GM23338 (cell line): ENCODE data around the gene FYB2. TPM values are rescaled to one million over a fixed set of nuclear protein-coding genes. Genes with fewer than 3 reads are reported as not detected.

Source experiments
- ATAC-seq: fragments of 200-7000 bp; cut with Tn5 transposase; 3 replicates; pipeline ENCODE4 v1.9.1; 2020
- DNase-seq: peaks from one replicate; pipeline ENCODE4 v3.0.0-alpha.2; 2015; ENCODE audit warnings: low spot score
- H2AFZ ChIP-seq: fragments of 200-600 bp; sonication (generic); 2 replicates; pipeline ENCODE4 v1.8.0; 2016; ENCODE audit warnings: antibody characterized with exemption, mild to moderate bottlenecking, moderate library complexity
- H3F3A ChIP-seq: fragments of 200-600 bp; sonication (generic); replicated peaks from 2 replicates; pipeline ENCODE4 v1.8.0; 2017; ENCODE audit warnings: antibody characterized with exemption, mixed run types, low read depth
- H3K27ac ChIP-seq: fragments of 200-600 bp; sonication (generic); 2 replicates; pipeline ENCODE4 v1.6.1; 2016; ENCODE audit warnings: low read depth
- H3K27me3 ChIP-seq: fragments of 200-600 bp; sonication (generic); 2 replicates; pipeline ENCODE4 v1.8.0; 2016; ENCODE audit warnings: mild to moderate bottlenecking, mixed run types, moderate library complexity; ENCODE audit not compliant: insufficient read depth
- H3K36me3 ChIP-seq: fragments of 200-600 bp; sonication (generic); 2 replicates; pipeline ENCODE4 v1.8.0; 2016; ENCODE audit warnings: mild to moderate bottlenecking; ENCODE audit not compliant: insufficient read depth
- H3K4me1 ChIP-seq: fragments of 200-600 bp; sonication (generic); 2 replicates; pipeline ENCODE4 v1.8.0; 2016; ENCODE audit warnings: mild to moderate bottlenecking, moderate library complexity; ENCODE audit not compliant: insufficient read depth
- H3K4me2 ChIP-seq: fragments of 200-600 bp; sonication (generic); 2 replicates; pipeline ENCODE4 v1.7.1; 2017; ENCODE audit warnings: mixed run types
- H3K4me3 ChIP-seq: fragments of 200-600 bp; sonication (generic); 2 replicates; pipeline ENCODE4 v1.6.1; 2016; ENCODE audit warnings: mixed run types
- H3K79me2 ChIP-seq: fragments of 200-600 bp; sonication (generic); replicated peaks from 2 replicates; pipeline ENCODE4 v1.8.0; 2017; ENCODE audit warnings: mild to moderate bottlenecking; ENCODE audit not compliant: insufficient read depth
- H3K9me2 ChIP-seq: fragments of 200-600 bp; sonication (generic); 2 replicates; pipeline ENCODE4 v1.8.0; 2017; ENCODE audit not compliant: insufficient read depth
- H4K20me1 ChIP-seq: fragments of 200-600 bp; sonication (generic); replicated peaks from 2 replicates; pipeline ENCODE4 v1.8.0; 2017; ENCODE audit warnings: mild to moderate bottlenecking; ENCODE audit not compliant: insufficient read depth
- H3K27ac Mint-ChIP-seq: 2 replicates; pipeline ENCODE4 v1.8.0; 2020; ENCODE audit warnings: inconsistent platforms, mild to moderate bottlenecking, moderate library complexity, mixed read lengths
- H3K27me3 Mint-ChIP-seq: 3 replicates; pipeline ENCODE4 v1.8.0; 2022; ENCODE audit warnings: low read depth, mild to moderate bottlenecking, moderate library complexity, mixed read lengths, inconsistent platforms; ENCODE audit not compliant: insufficient read depth, poor library complexity
- H3K36me3 Mint-ChIP-seq: 3 replicates; pipeline ENCODE4 v1.8.0; 2021; ENCODE audit warnings: low read depth, mild to moderate bottlenecking, inconsistent platforms, moderate library complexity, mixed read lengths
- H3K4me1 Mint-ChIP-seq: 3 replicates; pipeline ENCODE4 v1.8.0; 2020; ENCODE audit warnings: mild to moderate bottlenecking, inconsistent platforms, mixed read lengths
- H3K4me3 Mint-ChIP-seq: 3 replicates; pipeline ENCODE4 v1.8.0; 2021; ENCODE audit warnings: moderate library complexity, mild to moderate bottlenecking, inconsistent platforms, mixed read lengths
- H3K9me3 Mint-ChIP-seq: 3 replicates; pipeline ENCODE4 v1.8.0; 2020; ENCODE audit warnings: moderate library complexity, mild to moderate bottlenecking, inconsistent platforms, mixed read lengths
- CREB1 ChIP-seq: fragments of 250-450 bp; sonication (Bioruptor Pico); IDR thresholded peaks from 2 replicates; pipeline ENCODE4 v1.5.0; 2020; ENCODE audit warnings: low read depth, mild to moderate bottlenecking, moderate library complexity
- EZH2 ChIP-seq: fragments of 200-600 bp; sonication (generic); IDR thresholded peaks from one replicate; pipeline ENCODE4 v1.8.0; 2017; ENCODE audit warnings: antibody characterized with exemption, mild to moderate bottlenecking, low read depth; ENCODE audit not compliant: unreplicated experiment
- EZH2phosphoT487 ChIP-seq: fragments of 200-600 bp; sonication (generic); IDR thresholded peaks from one replicate; pipeline ENCODE4 v1.8.1; 2018; ENCODE audit warnings: antibody characterized with exemption; ENCODE audit not compliant: unreplicated experiment
- JUNB ChIP-seq: IDR thresholded peaks from one replicate; pipeline ENCODE4 v1.6.1; 2016; ENCODE audit warnings: antibody characterized with exemption; ENCODE audit not compliant: unreplicated experiment
- NANOG ChIP-seq: IDR thresholded peaks from 2 replicates; pipeline ENCODE4 v1.6.1; 2016; ENCODE audit warnings: antibody characterized with exemption, borderline replicate concordance
- POLR2AphosphoS5 ChIP-seq: IDR thresholded peaks from 2 replicates; pipeline ENCODE4 v1.6.1; 2016; ENCODE audit warnings: antibody characterized with exemption, low read depth
- STAT1 ChIP-seq: IDR thresholded peaks from one replicate; pipeline ENCODE4 v1.6.1; 2016; ENCODE audit warnings: antibody characterized with exemption; ENCODE audit not compliant: unreplicated experiment
- ZNF114 ChIP-seq: fragments of 250-450 bp; sonication (Bioruptor Pico); IDR thresholded peaks from 2 replicates; pipeline ENCODE4 v1.5.0; 2020; ENCODE audit warnings: mild to moderate bottlenecking, moderate library complexity
- ZNF331 ChIP-seq: fragments of 250-450 bp; sonication (Bioruptor Pico); IDR thresholded peaks from 2 replicates; pipeline ENCODE4 v1.5.0; 2020; ENCODE audit warnings: low read depth, mild to moderate bottlenecking, moderate library complexity
- polyA plus RNA-seq: library from polyadenylated mRNA; unstranded; fragments of >200 nt; fragmentation: Nextera tagmentation; extraction: Ambion mirVana; gene quantifications from 2 replicates; pipeline ENCODE4 v1.2.1, GENCODE V29; 2016
- total RNA-seq: library from RNA; depleted of rRNA; stranded (reverse); fragments of >200 nt; shearing (Covaris generic); gene quantifications from 2 replicates; pipeline ENCODE4 v1.2.3, GENCODE V29; 2014
- TF ChIP-seq, protein P1 (sequence below): IDR thresholded peaks from one replicate; pipeline ENCODE4 v1.6.1; 2018; ENCODE audit warnings: antibody characterized with exemption; ENCODE audit not compliant: unreplicated experiment
- TF ChIP-seq, protein P2 (sequence below): fragments of 250-450 bp; sonication (Bioruptor Pico); IDR thresholded peaks from 2 replicates; pipeline ENCODE4 v1.5.0; 2020; ENCODE audit warnings: mild to moderate bottlenecking, moderate library complexity
- TF ChIP-seq, protein P3 (sequence below): IDR thresholded peaks from 2 replicates; pipeline ENCODE4 v1.6.1; 2016; ENCODE audit warnings: antibody characterized with exemption
- TF ChIP-seq, protein P4 (sequence below), 2 experiments: fragments of 200-600 bp in 1 of 2; sonication (generic) in 1 of 2; conservative IDR thresholded peaks; 2 replicates each; pipeline versions ENCODE4 v1.5.1 to v1.6.1; 2016 to 2017; ENCODE audit warnings: antibody characterized with exemption in 2 of 2, low read depth in 2 of 2, mild to moderate bottlenecking in 2 of 2, moderate library complexity in 1 of 2

The FYB2 gene
- total and polyA plus RNA-seq, 2 experiments from 2014 or later: 0.39 TPM; not detected in 1

DNA sequence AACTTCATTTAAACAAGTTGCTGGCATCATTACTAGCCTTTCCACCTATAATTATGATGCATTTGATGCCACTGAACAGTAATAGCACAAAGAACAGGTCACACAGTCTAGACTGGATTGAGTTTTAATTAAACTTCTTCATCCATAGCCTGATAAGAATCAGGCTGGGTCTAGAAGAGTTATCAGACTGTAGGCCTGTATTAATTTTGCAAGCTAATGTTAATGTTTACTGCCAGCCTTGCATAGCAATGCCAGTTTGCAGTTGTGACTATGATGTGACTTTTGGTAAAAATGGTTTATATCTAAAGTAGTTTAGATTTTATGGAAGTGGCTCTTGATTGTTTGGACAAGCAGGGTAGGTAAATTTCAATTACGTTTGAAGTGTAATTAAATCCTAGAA is 106.1 kb downstream of the FYB2 start:
- no peak for DNase-seq
- ATAC-seq: no peak
- Histone ChIP-seq H3K4me3 (no peak overlapping the region), H3K36me3 (no peaks in the 10 kb centered on the region), H4K20me1 (no peaks in the 10 kb centered on the region), H3K27me3 (no peaks in the 10 kb centered on the region), H3F3A (no peaks in the 10 kb centered on the region), H3K9me2 (no peaks in the 10 kb centered on the region), H3K4me1 (no peaks in the 10 kb centered on the region), H3K4me2 (no peak overlapping the region), H3K27ac (no peak overlapping the region), H2AFZ (no peak overlapping the region), H3K79me2 (no peaks in the 10 kb centered on the region)
- H3K4me1 Mint-ChIP-seq: peaks cover 4% of the 10 kb centered on the region; the same call in 2 of the 3 replicates
- no peak overlapping the region for H3K27ac Mint-ChIP-seq
- no peak overlapping the region for H3K4me3 Mint-ChIP-seq
- no peaks in the 10 kb centered on the region for H3K36me3 Mint-ChIP-seq
- no peaks in the 10 kb centered on the region for H3K27me3 Mint-ChIP-seq
- no peaks in the 10 kb centered on the region for H3K9me3 Mint-ChIP-seq
- TF ChIP-seq POLR2AphosphoS5 (no peak), EZH2 (no peak), CREB1 (CRISPR knock-in tag) (no peak), JUNB (no peak), ZNF114 (no peak), ZNF331 (no peak), NANOG (no peak), STAT1 (no peak), EZH2phosphoT487 (no peak)
- TF ChIP-seq, protein P1, sequence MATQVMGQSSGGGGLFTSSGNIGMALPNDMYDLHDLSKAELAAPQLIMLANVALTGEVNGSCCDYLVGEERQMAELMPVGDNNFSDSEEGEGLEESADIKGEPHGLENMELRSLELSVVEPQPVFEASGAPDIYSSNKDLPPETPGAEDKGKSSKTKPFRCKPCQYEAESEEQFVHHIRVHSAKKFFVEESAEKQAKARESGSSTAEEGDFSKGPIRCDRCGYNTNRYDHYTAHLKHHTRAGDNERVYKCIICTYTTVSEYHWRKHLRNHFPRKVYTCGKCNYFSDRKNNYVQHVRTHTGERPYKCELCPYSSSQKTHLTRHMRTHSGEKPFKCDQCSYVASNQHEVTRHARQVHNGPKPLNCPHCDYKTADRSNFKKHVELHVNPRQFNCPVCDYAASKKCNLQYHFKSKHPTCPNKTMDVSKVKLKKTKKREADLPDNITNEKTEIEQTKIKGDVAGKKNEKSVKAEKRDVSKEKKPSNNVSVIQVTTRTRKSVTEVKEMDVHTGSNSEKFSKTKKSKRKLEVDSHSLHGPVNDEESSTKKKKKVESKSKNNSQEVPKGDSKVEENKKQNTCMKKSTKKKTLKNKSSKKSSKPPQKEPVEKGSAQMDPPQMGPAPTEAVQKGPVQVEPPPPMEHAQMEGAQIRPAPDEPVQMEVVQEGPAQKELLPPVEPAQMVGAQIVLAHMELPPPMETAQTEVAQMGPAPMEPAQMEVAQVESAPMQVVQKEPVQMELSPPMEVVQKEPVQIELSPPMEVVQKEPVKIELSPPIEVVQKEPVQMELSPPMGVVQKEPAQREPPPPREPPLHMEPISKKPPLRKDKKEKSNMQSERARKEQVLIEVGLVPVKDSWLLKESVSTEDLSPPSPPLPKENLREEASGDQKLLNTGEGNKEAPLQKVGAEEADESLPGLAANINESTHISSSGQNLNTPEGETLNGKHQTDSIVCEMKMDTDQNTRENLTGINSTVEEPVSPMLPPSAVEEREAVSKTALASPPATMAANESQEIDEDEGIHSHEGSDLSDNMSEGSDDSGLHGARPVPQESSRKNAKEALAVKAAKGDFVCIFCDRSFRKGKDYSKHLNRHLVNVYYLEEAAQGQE: no peak
- TF ChIP-seq, protein P2, sequence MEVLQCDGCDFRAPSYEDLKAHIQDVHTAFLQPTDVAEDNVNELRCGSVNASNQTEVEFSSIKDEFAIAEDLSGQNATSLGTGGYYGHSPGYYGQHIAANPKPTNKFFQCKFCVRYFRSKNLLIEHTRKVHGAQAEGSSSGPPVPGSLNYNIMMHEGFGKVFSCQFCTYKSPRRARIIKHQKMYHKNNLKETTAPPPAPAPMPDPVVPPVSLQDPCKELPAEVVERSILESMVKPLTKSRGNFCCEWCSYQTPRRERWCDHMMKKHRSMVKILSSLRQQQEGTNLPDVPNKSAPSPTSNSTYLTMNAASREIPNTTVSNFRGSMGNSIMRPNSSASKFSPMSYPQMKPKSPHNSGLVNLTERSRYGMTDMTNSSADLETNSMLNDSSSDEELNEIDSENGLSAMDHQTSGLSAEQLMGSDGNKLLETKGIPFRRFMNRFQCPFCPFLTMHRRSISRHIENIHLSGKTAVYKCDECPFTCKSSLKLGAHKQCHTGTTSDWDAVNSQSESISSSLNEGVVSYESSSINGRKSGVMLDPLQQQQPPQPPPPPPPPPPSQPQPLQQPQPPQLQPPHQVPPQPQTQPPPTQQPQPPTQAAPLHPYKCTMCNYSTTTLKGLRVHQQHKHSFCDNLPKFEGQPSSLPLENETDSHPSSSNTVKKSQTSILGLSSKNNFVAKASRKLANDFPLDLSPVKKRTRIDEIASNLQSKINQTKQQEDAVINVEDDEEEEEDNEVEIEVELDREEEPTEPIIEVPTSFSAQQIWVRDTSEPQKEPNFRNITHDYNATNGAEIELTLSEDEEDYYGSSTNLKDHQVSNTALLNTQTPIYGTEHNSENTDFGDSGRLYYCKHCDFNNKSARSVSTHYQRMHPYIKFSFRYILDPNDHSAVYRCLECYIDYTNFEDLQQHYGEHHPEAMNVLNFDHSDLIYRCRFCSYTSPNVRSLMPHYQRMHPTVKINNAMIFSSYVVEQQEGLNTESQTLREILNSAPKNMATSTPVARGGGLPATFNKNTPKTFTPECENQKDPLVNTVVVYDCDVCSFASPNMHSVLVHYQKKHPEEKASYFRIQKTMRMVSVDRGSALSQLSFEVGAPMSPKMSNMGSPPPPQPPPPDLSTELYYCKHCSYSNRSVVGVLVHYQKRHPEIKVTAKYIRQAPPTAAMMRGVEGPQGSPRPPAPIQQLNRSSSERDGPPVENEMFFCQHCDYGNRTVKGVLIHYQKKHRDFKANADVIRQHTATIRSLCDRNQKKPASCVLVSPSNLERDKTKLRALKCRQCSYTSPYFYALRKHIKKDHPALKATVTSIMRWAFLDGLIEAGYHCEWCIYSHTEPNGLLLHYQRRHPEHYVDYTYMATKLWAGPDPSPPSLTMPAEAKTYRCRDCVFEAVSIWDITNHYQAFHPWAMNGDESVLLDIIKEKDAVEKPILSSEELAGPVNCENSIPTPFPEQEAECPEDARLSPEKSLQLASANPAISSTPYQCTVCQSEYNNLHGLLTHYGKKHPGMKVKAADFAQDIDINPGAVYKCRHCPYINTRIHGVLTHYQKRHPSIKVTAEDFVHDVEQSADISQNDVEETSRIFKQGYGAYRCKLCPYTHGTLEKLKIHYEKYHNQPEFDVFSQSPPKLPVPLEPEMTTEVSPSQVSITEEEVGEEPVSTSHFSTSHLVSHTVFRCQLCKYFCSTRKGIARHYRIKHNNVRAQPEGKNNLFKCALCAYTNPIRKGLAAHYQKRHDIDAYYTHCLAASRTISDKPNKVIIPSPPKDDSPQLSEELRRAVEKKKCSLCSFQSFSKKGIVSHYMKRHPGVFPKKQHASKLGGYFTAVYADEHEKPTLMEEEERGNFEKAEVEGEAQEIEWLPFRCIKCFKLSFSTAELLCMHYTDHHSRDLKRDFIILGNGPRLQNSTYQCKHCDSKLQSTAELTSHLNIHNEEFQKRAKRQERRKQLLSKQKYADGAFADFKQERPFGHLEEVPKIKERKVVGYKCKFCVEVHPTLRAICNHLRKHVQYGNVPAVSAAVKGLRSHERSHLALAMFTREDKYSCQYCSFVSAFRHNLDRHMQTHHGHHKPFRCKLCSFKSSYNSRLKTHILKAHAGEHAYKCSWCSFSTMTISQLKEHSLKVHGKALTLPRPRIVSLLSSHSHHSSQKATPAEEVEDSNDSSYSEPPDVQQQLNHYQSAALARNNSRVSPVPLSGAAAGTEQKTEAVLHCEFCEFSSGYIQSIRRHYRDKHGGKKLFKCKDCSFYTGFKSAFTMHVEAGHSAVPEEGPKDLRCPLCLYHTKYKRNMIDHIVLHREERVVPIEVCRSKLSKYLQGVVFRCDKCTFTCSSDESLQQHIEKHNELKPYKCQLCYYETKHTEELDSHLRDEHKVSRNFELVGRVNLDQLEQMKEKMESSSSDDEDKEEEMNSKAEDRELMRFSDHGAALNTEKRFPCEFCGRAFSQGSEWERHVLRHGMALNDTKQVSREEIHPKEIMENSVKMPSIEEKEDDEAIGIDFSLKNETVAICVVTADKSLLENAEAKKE (CRISPR knock-in tag): no peak
- TF ChIP-seq, protein P3, sequence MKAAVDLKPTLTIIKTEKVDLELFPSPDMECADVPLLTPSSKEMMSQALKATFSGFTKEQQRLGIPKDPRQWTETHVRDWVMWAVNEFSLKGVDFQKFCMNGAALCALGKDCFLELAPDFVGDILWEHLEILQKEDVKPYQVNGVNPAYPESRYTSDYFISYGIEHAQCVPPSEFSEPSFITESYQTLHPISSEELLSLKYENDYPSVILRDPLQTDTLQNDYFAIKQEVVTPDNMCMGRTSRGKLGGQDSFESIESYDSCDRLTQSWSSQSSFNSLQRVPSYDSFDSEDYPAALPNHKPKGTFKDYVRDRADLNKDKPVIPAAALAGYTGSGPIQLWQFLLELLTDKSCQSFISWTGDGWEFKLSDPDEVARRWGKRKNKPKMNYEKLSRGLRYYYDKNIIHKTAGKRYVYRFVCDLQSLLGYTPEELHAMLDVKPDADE: no peak
- TF ChIP-seq, protein P4, sequence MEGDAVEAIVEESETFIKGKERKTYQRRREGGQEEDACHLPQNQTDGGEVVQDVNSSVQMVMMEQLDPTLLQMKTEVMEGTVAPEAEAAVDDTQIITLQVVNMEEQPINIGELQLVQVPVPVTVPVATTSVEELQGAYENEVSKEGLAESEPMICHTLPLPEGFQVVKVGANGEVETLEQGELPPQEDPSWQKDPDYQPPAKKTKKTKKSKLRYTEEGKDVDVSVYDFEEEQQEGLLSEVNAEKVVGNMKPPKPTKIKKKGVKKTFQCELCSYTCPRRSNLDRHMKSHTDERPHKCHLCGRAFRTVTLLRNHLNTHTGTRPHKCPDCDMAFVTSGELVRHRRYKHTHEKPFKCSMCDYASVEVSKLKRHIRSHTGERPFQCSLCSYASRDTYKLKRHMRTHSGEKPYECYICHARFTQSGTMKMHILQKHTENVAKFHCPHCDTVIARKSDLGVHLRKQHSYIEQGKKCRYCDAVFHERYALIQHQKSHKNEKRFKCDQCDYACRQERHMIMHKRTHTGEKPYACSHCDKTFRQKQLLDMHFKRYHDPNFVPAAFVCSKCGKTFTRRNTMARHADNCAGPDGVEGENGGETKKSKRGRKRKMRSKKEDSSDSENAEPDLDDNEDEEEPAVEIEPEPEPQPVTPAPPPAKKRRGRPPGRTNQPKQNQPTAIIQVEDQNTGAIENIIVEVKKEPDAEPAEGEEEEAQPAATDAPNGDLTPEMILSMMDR (conservative IDR thresholded peaks at IDR 0.05; ENCODE audit: low read depth in 2 of 2): no peak
